Measurements from ENCODE around the gene SLC25A21. TPM values are rescaled to one million over a fixed set of nuclear protein-coding genes. Genes with fewer than 3 reads are reported as not detected.
"Not testable (repeated sequence)": the region's sequence is repeated elsewhere in the genome, so short reads cannot be mapped to it uniquely, and the experiment has no call there.

The SLC25A21 gene
- total RNA-seq, 1 donor from 2014 or later = 0.56 TPM

- H3K4me1 Mint-ChIP-seq (ENCODE audit: unreplicated experiment) = peaks cover 18% of the 10 kb centered on the region
- H3K27ac Mint-ChIP-seq (ENCODE audit: unreplicated experiment) = no peak overlapping the region
- peaks cover 32% of the 10 kb centered on the region for H3K27me3 Mint-ChIP-seq (ENCODE audit: unreplicated experiment)
- no peaks in the 10 kb centered on the region for H3K9me3 Mint-ChIP-seq (ENCODE audit: unreplicated experiment)
- no peaks in the 10 kb centered on the region for H3K36me3 Mint-ChIP-seq (ENCODE audit: unreplicated experiment)
- H3K4me3 Mint-ChIP-seq (ENCODE audit: unreplicated experiment) = no peak overlapping the region
- TF ChIP-seq, protein P1, sequence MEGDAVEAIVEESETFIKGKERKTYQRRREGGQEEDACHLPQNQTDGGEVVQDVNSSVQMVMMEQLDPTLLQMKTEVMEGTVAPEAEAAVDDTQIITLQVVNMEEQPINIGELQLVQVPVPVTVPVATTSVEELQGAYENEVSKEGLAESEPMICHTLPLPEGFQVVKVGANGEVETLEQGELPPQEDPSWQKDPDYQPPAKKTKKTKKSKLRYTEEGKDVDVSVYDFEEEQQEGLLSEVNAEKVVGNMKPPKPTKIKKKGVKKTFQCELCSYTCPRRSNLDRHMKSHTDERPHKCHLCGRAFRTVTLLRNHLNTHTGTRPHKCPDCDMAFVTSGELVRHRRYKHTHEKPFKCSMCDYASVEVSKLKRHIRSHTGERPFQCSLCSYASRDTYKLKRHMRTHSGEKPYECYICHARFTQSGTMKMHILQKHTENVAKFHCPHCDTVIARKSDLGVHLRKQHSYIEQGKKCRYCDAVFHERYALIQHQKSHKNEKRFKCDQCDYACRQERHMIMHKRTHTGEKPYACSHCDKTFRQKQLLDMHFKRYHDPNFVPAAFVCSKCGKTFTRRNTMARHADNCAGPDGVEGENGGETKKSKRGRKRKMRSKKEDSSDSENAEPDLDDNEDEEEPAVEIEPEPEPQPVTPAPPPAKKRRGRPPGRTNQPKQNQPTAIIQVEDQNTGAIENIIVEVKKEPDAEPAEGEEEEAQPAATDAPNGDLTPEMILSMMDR (IDR thresholded peaks at IDR 0.05) = no peak
- DNase-seq (ENCODE audit: extremely low spot score, unreplicated experiment) = no peak
Measured at GRCh38 chr14:37195327-37195726, 22.9 kb upstream of the SLC25A21 start.

DNA sequence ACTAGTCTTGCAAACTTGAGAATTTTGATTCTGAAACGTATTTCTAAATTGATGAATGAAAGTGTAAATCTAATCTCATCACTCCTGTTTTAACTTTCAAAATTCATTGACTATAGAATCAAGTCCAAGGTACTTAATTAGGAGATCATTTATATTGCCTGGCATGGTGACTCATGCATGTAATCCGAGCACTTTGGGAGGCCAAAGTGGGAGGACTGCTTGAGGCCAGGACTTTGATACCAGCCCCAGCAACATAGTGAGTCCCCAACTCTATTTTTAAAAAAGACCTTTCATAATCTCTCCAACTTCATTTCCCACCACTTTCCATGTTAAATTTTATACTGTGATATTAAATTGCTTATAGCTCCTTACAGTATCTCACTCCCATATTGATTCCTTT is 22.3 kb upstream of the SLC25A21 start:
- TF ChIP-seq, protein P1 (IDR thresholded peaks at IDR 0.05) = no peak
- no peak for DNase-seq (ENCODE audit: extremely low spot score, unreplicated experiment)
- no peaks in the 10 kb centered on the region for H3K36me3 Mint-ChIP-seq (ENCODE audit: unreplicated experiment)
- H3K27me3 Mint-ChIP-seq (ENCODE audit: unreplicated experiment) = peaks cover 39% of the 10 kb centered on the region
- no peaks in the 10 kb centered on the region for H3K9me3 Mint-ChIP-seq (ENCODE audit: unreplicated experiment)
- peaks cover 18% of the 10 kb centered on the region for H3K4me1 Mint-ChIP-seq (ENCODE audit: unreplicated experiment)
- no peak overlapping the region for H3K27ac Mint-ChIP-seq (ENCODE audit: unreplicated experiment)
- no peak overlapping the region for H3K4me3 Mint-ChIP-seq (ENCODE audit: unreplicated experiment)

- not testable (repeated sequence) for DNase-seq (ENCODE audit: extremely low spot score, unreplicated experiment); H3K4me3 Mint-ChIP-seq (ENCODE audit: unreplicated experiment); H3K36me3 Mint-ChIP-seq (ENCODE audit: unreplicated experiment); H3K27ac Mint-ChIP-seq (ENCODE audit: unreplicated experiment); H3K4me1 Mint-ChIP-seq (ENCODE audit: unreplicated experiment); H3K9me3 Mint-ChIP-seq (ENCODE audit: unreplicated experiment)
- peaks cover 45% of the 10 kb centered on the region for H3K27me3 Mint-ChIP-seq (ENCODE audit: unreplicated experiment)
Measured at GRCh38 chr14:37189733-37190132, 17.3 kb upstream of the SLC25A21 start.

DNA sequence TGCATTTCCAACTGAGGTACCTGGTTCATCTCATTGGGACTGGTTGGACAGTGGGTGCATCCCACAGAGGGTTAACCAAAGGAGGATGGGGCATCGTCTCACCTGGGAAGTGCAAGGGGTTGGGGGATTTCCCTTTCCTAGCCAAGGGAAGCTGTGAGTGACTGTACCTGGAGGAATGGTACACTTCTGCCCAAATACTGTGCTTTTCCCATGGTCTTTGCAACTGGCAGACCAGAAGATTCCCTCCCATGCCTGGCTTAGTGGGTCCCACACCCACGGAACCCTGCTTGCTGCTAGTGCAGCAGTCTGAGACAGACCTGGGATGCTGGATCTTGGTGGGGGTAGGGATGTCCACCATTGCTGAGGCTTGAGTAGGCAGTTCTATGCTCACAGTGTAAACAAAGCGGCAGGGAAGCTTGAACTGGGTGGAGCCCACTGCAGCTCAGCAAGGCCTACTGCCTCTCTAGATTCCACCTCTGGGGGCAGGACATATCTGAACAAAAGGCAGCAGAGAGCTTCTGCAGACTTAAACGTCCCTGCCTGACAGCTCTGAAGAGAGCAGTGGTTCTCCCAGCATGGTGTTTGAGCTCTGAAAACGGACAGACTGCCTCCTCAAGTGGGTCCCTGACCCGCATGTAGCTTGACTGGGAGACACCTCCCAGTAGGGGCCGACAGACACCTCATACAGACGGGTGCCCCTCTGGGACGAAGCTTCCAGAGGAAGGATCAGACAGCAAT is 15.6 kb upstream of the SLC25A21 start:
- not testable (repeated sequence) for H3K4me1 Mint-ChIP-seq (ENCODE audit: unreplicated experiment); H3K9me3 Mint-ChIP-seq (ENCODE audit: unreplicated experiment); H3K27ac Mint-ChIP-seq (ENCODE audit: unreplicated experiment); DNase-seq (ENCODE audit: extremely low spot score, unreplicated experiment); H3K36me3 Mint-ChIP-seq (ENCODE audit: unreplicated experiment); H3K4me3 Mint-ChIP-seq (ENCODE audit: unreplicated experiment)
- H3K27me3 Mint-ChIP-seq (ENCODE audit: unreplicated experiment) = peaks cover 46% of the 10 kb centered on the region

GRCh38 chr14:37187294-37187693 is 14.9 kb upstream of the SLC25A21 start:
- TF ChIP-seq, protein P1 (IDR thresholded peaks at IDR 0.05) = no peak
- no peak overlapping the region for H3K27ac Mint-ChIP-seq (ENCODE audit: unreplicated experiment)
- H3K4me3 Mint-ChIP-seq (ENCODE audit: unreplicated experiment) = no peak overlapping the region
- no peaks in the 10 kb centered on the region for H3K9me3 Mint-ChIP-seq (ENCODE audit: unreplicated experiment)
- no peaks in the 10 kb centered on the region for H3K36me3 Mint-ChIP-seq (ENCODE audit: unreplicated experiment)
- H3K4me1 Mint-ChIP-seq (ENCODE audit: unreplicated experiment) = no peaks in the 10 kb centered on the region
- H3K27me3 Mint-ChIP-seq (ENCODE audit: unreplicated experiment) = peaks cover 41% of the 10 kb centered on the region
- DNase-seq (ENCODE audit: extremely low spot score, unreplicated experiment) = no peak

GRCh38 chr14:37186865-37187264 is 14.5 kb upstream of the SLC25A21 start:
- no peaks in the 10 kb centered on the region for H3K9me3 Mint-ChIP-seq (ENCODE audit: unreplicated experiment)

More at GRCh38 chr14:37186865-37187264, 14.5 kb upstream of the SLC25A21 start:
- Mint-ChIP-seq H3K36me3 (ENCODE audit: unreplicated experiment) (no peaks in the 10 kb centered on the region), H3K4me1 (ENCODE audit: unreplicated experiment) (no peaks in the 10 kb centered on the region), H3K4me3 (ENCODE audit: unreplicated experiment) (no peak overlapping the region), H3K27ac (ENCODE audit: unreplicated experiment) (no peak overlapping the region), H3K27me3 (ENCODE audit: unreplicated experiment) (peaks cover 40% of the 10 kb centered on the region)
- no peak for DNase-seq (ENCODE audit: extremely low spot score, unreplicated experiment)
- TF ChIP-seq, protein P1 (IDR thresholded peaks at IDR 0.05) = no peak
